Measurements from ENCODE around the gene FHIT.
A peak's percentile ranks its signal among the peaks of the same experiment; 100 is the strongest.

Gene FHIT

GRCh38 chr3:60147249-60147950 lies 1103.9 kb downstream of the FHIT start:
- Mint-ChIP-seq H3K9me3 (no peaks in the 10 kb centered on the region), H3K27me3 (no peaks in the 10 kb centered on the region), H3K27ac (no peak overlapping the region), H3K4me3 (no peak overlapping the region), H3K4me1 (peaks cover 3% of the 10 kb centered on the region), H3K36me3 (ENCODE audit: low read depth) (no peaks in the 10 kb centered on the region)
- no peak for DNase-seq
- no peak for ATAC-seq

- H3K27ac Mint-ChIP-seq, result no peak overlapping the region
- no peak for ATAC-seq
- H3K36me3 Mint-ChIP-seq (ENCODE audit: low read depth), result no peaks in the 10 kb centered on the region
- no peak for DNase-seq
- no peaks in the 10 kb centered on the region for H3K27me3 Mint-ChIP-seq
- H3K9me3 Mint-ChIP-seq, result no peaks in the 10 kb centered on the region
- no peak overlapping the region for H3K4me3 Mint-ChIP-seq
- peaks cover 3% of the 10 kb centered on the region for H3K4me1 Mint-ChIP-seq
These were observed 1105.1 kb downstream of the FHIT start for GRCh38 chr3:60146121-60146520.

DNA sequence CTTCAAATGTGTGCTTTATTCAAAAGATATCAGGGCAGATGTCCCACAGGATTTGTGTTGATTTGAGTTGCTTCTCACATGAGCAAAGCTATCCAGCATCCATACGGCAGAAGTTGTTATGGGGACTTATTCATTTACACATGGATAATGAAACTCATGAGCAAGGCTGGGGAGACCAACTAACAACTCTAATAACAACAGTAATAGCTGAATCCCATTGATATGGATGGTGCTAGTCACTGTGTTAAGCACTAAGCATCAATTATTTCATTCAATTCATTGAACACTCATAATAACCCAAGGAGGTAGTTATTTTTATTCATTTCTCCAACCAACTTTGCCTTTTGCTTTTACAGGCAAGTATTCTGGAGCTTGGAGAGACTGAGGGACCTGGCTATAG lies 1107.2 kb downstream of the FHIT start:
- DNase-seq (no peak), ATAC-seq (no peak)
- Mint-ChIP-seq H3K27me3 (no peaks in the 10 kb centered on the region), H3K27ac (no peak overlapping the region), H3K9me3 (peaks cover 4% of the 10 kb centered on the region), H3K36me3 (ENCODE audit: low read depth) (no peaks in the 10 kb centered on the region), H3K4me3 (no peak overlapping the region), H3K4me1 (peaks cover 5% of the 10 kb centered on the region)

DNA sequence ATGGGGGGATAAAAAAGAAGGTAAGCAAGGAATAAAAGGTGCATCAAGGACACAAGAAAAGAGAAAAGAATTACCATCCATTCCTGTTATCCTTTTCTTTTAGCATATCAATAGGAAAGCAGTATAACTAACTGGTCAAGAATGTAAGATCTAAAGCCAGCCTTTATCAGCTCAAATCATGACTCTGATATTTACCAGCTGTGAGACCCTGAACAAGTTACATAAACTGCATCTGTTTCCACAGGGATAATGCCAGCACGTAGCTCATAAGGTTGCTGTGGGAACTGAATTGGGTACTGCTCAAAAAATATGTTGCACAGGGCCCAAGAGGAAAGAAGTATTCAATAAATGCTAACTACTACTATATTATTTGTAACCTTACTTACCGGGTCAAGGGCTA lies 1109.2 kb downstream of the FHIT start:
- no peaks in the 10 kb centered on the region for H3K36me3 Mint-ChIP-seq (ENCODE audit: low read depth)
- no peak overlapping the region for H3K4me3 Mint-ChIP-seq
- H3K9me3 Mint-ChIP-seq, result peaks cover 4% of the 10 kb centered on the region
- H3K27me3 Mint-ChIP-seq, result no peaks in the 10 kb centered on the region
- DNase-seq (no peak), ATAC-seq (no peak)
- peaks cover 3% of the 10 kb centered on the region for H3K4me1 Mint-ChIP-seq
- no peak overlapping the region for H3K27ac Mint-ChIP-seq

DNA sequence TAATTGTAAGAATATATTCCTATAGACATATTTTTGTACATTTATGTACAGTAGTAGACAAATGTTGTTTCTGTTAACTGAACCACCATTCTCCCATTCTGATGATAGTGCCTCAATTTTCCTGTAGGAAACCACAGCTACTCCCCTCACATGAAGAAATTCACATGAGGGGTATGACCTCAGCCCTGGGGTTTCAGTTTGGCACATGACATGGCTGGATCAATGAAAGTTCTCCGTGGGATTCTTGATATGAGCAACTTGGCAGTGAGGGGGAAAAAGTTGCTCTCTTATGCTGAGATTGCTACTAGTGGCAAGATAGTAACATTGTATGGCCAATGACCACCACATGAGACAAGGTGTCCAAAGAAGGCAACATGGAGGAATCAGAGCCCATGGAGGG lies 1111.1 kb downstream of the FHIT start:
- DNase-seq, result no peak
- ATAC-seq, result peak; percentile 46
- Mint-ChIP-seq H3K27ac (no peak overlapping the region), H3K4me3 (no peak overlapping the region), H3K9me3 (peaks cover 4% of the 10 kb centered on the region), H3K36me3 (ENCODE audit: low read depth) (no peaks in the 10 kb centered on the region), H3K27me3 (no peaks in the 10 kb centered on the region), H3K4me1 (peaks cover 3% of the 10 kb centered on the region)

GRCh38 chr3:60136601-60137000 lies 1114.7 kb downstream of the FHIT start:
- Mint-ChIP-seq H3K9me3 (peaks cover 9% of the 10 kb centered on the region), H3K4me1 (peaks cover 6% of the 10 kb centered on the region), H3K27me3 (no peaks in the 10 kb centered on the region), H3K4me3 (no peak overlapping the region), H3K27ac (no peak overlapping the region), H3K36me3 (ENCODE audit: low read depth) (no peaks in the 10 kb centered on the region)
- DNase-seq, result no peak
- ATAC-seq, result no peak

DNA sequence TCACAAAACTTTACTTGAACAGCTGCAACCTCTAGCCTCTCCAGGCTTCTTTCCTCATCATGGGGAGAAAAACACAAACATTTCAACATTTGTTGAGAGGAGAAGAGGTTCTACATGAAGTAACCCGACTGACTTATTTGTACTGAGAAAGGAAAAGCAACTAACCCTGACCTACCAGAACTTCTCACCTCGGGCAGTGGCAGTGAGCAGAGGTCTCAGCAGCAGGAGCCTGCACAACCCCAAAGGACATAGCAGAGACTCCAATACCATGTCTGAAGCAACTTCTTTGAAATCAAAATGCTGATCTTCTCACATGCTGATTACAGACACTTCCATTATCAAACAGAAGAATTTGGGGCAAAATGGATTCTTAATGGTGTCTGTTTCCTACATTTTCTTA lies 1115.8 kb downstream of the FHIT start:
- DNase-seq (no peak), ATAC-seq (no peak)
- Mint-ChIP-seq H3K27me3 (no peaks in the 10 kb centered on the region), H3K9me3 (peaks cover 9% of the 10 kb centered on the region), H3K27ac (no peak overlapping the region), H3K36me3 (ENCODE audit: low read depth) (no peaks in the 10 kb centered on the region), H3K4me1 (peaks cover 8% of the 10 kb centered on the region), H3K4me3 (no peak overlapping the region)

- ATAC-seq (no peak), DNase-seq (no peak)
- H3K27ac Mint-ChIP-seq, result no peak overlapping the region
- H3K36me3 Mint-ChIP-seq (ENCODE audit: low read depth), result no peaks in the 10 kb centered on the region
- H3K4me1 Mint-ChIP-seq, result peaks cover 6% of the 10 kb centered on the region
- no peak overlapping the region for H3K4me3 Mint-ChIP-seq
- peaks cover 8% of the 10 kb centered on the region for H3K9me3 Mint-ChIP-seq
- no peaks in the 10 kb centered on the region for H3K27me3 Mint-ChIP-seq
These were observed 1117.7 kb downstream of the FHIT start for GRCh38 chr3:60133269-60134162.

DNA sequence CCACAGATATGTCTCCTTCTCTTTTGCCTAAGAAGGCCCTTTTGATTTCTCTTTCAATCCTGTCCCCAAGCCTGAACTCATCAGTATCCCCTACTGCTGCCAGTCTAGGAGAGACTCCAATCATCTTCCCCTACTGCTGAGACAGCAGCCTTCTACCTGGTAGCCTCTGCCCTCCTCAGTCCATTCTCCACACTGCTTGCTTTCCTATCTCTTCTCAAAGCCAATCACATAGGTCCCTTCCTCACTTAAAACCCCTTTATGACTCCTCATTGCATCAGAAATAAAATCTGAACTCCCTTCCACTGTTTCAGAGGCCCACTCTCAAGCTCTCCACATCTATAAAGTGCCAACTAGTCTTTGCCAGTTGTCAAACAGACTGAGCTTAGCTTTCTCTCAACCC lies 1119.6 kb downstream of the FHIT start:
- ATAC-seq, result no peak
- Mint-ChIP-seq H3K9me3 (peaks cover 11% of the 10 kb centered on the region), H3K27me3 (no peaks in the 10 kb centered on the region), H3K36me3 (ENCODE audit: low read depth) (no peaks in the 10 kb centered on the region), H3K27ac (no peak overlapping the region), H3K4me3 (no peak overlapping the region), H3K4me1 (peaks cover 6% of the 10 kb centered on the region)
- no peak for DNase-seq

DNA sequence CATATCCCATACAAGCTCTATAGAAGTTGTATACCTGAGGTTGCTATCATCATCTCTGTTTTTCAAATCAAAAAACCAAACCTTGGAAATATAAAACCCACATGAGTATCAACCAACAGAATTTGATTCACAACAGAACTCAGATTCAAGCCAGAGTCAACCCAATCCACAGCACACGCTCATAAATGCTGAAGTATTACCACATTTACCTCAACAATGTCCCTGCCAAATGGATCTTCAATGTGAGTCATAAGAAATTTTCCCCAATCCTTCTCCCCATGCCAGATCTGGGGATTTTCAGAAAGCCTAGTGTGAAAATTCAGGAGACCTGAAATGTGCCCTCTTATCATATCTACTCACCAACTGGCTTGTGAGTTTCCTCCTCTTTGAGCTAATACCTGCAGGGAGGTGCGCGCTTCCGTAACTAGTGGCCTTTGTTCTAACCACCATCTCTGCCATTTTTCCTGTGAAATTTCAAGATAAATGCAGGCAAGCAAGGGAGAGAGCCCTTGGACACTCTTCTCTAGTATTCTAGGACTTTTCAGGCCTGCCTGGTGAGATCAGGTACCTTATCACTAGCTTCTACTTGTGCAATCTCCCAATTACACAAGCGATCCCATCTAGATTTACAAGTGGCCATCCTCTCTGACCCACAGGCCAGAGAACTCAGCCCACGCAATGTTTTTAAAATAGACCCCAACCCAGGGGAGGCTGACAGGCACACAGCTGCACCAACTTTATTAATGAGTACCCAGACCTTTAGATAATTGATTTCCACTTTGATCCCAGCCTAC lies 1124.5 kb downstream of the FHIT start:
- Mint-ChIP-seq H3K4me1 (peaks cover 2% of the 10 kb centered on the region), H3K27me3 (no peaks in the 10 kb centered on the region), H3K27ac (no peak overlapping the region), H3K4me3 (no peak overlapping the region), H3K36me3 (ENCODE audit: low read depth) (no peaks in the 10 kb centered on the region), H3K9me3 (peaks cover 6% of the 10 kb centered on the region)
- no peak for ATAC-seq
- DNase-seq, result no peak

DNA sequence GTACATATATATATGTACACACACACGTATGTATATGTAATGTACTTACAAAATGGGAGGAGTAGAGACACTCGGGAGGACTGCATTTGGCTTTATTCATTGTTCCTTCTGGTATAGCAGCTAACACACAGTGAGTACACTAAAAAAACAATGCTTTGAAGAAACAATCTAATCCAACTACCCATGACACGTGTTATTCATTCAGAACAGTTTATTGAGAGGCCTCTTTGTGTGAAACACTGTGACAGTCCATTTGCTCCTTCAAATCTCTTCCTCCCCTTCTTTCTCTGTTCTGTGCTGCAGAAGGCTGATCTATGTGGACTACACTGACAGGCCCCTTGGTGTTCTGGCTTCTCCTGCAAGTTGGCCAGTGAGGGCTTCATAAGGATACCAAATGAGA lies 1125.6 kb downstream of the FHIT start:
- H3K4me1 Mint-ChIP-seq, result no peaks in the 10 kb centered on the region
- no peak for DNase-seq
- peaks cover 6% of the 10 kb centered on the region for H3K9me3 Mint-ChIP-seq
- no peak overlapping the region for H3K4me3 Mint-ChIP-seq
- no peaks in the 10 kb centered on the region for H3K27me3 Mint-ChIP-seq
- no peak overlapping the region for H3K27ac Mint-ChIP-seq
- no peaks in the 10 kb centered on the region for H3K36me3 Mint-ChIP-seq (ENCODE audit: low read depth)
- ATAC-seq, result no peak

GRCh38 chr3:60120245-60120644 lies 1131.0 kb downstream of the FHIT start:
- Mint-ChIP-seq H3K36me3 (ENCODE audit: low read depth) (no peaks in the 10 kb centered on the region), H3K9me3 (no peaks in the 10 kb centered on the region), H3K27me3 (no peaks in the 10 kb centered on the region), H3K4me3 (no peak overlapping the region), H3K27ac (no peak overlapping the region), H3K4me1 (no peaks in the 10 kb centered on the region)
- no peak for DNase-seq
- no peak for ATAC-seq

GRCh38 chr3:60114191-60114590 lies 1137.1 kb downstream of the FHIT start:
- no peaks in the 10 kb centered on the region for H3K36me3 Mint-ChIP-seq (ENCODE audit: low read depth)
- H3K27me3 Mint-ChIP-seq, result no peaks in the 10 kb centered on the region
- ATAC-seq (no peak), DNase-seq (no peak)
- no peaks in the 10 kb centered on the region for H3K4me1 Mint-ChIP-seq
- H3K27ac Mint-ChIP-seq, result no peak overlapping the region
- H3K4me3 Mint-ChIP-seq, result no peak overlapping the region
- no peaks in the 10 kb centered on the region for H3K9me3 Mint-ChIP-seq

- H3K9me3 Mint-ChIP-seq, result no peaks in the 10 kb centered on the region
- H3K4me1 Mint-ChIP-seq, result peaks cover 13% of the 10 kb centered on the region
- DNase-seq (no peak), ATAC-seq (no peak)
- H3K27ac Mint-ChIP-seq, result no peak overlapping the region
- no peaks in the 10 kb centered on the region for H3K27me3 Mint-ChIP-seq
- no peak overlapping the region for H3K4me3 Mint-ChIP-seq
- H3K36me3 Mint-ChIP-seq (ENCODE audit: low read depth), result no peaks in the 10 kb centered on the region
These were observed 1144.0 kb downstream of the FHIT start for GRCh38 chr3:60107275-60107674.

DNA sequence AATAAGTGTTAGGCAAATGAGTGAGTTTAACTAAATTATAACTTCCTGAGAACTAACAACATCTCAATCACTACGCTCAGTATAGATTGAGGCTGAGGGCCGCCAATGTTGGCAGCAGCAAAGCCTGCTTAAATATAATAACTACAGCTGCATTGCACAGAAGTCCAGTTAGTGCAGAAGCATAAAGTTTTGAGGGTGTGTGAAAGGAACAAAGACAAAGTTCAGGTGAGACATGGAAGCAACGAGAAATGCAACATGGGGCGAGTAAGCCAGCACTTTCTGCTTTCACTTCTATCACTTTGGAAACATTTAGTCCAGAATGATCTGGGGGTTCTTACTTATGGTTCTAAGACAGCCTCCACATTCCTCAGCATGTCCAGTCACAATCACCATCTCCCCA lies 1149.1 kb downstream of the FHIT start:
- no peaks in the 10 kb centered on the region for H3K9me3 Mint-ChIP-seq
- no peak for DNase-seq
- peaks cover 13% of the 10 kb centered on the region for H3K4me1 Mint-ChIP-seq
- no peak overlapping the region for H3K27ac Mint-ChIP-seq
- H3K36me3 Mint-ChIP-seq (ENCODE audit: low read depth), result no peaks in the 10 kb centered on the region
- ATAC-seq, result no peak
- H3K4me3 Mint-ChIP-seq, result no peak overlapping the region
- no peaks in the 10 kb centered on the region for H3K27me3 Mint-ChIP-seq
